Mucosa of rectum (tissue), 2 donors: ENCODE data around the gene GAS6.

ENCODE experiments used
- H3K27ac ChIP-seq, 2 donors: one replicate each; pipeline ENCODE4 v1.7.0; 2013; ENCODE audit warnings: inconsistent platforms in 2 of 2, low read depth in 2 of 2, low read length in 2 of 2
- H3K27me3 ChIP-seq, 2 donors: one replicate each; pipeline ENCODE4 v1.7.0; 2013; ENCODE audit warnings: low read length in 2 of 2; ENCODE audit not compliant: control insufficient read depth in 2 of 2, insufficient read depth in 2 of 2
- H3K36me3 ChIP-seq, 2 donors: one replicate each; pipeline ENCODE4 v1.7.0; 2013; ENCODE audit warnings: low read length in 2 of 2; ENCODE audit not compliant: control insufficient read depth in 2 of 2, insufficient read depth in 2 of 2
- H3K4me1 ChIP-seq, 2 donors: one replicate each; pipeline ENCODE4 v1.7.0; 2013; ENCODE audit warnings: low read length in 2 of 2, mild to moderate bottlenecking in 1 of 2; ENCODE audit not compliant: control insufficient read depth in 2 of 2, insufficient read depth in 2 of 2
- H3K4me3 ChIP-seq, 2 donors: one replicate each; pipeline ENCODE4 v1.7.0; 2013; ENCODE audit warnings: low read length in 2 of 2
- H3K9ac ChIP-seq, 2 donors: one replicate each; pipeline ENCODE4 v1.7.0; 2013; ENCODE audit warnings: low read length in 2 of 2, low read depth in 1 of 2, mild to moderate bottlenecking in 1 of 2
- H3K9me3 ChIP-seq, 2 donors: one replicate each; pipeline ENCODE4 v1.7.0; 2013; ENCODE audit warnings: low read length in 2 of 2; ENCODE audit not compliant: control insufficient read depth in 2 of 2
- donor health status: healthy.
- donor health status: Normal muscosa, but diverticular disease.

GAS6 gene

DNA sequence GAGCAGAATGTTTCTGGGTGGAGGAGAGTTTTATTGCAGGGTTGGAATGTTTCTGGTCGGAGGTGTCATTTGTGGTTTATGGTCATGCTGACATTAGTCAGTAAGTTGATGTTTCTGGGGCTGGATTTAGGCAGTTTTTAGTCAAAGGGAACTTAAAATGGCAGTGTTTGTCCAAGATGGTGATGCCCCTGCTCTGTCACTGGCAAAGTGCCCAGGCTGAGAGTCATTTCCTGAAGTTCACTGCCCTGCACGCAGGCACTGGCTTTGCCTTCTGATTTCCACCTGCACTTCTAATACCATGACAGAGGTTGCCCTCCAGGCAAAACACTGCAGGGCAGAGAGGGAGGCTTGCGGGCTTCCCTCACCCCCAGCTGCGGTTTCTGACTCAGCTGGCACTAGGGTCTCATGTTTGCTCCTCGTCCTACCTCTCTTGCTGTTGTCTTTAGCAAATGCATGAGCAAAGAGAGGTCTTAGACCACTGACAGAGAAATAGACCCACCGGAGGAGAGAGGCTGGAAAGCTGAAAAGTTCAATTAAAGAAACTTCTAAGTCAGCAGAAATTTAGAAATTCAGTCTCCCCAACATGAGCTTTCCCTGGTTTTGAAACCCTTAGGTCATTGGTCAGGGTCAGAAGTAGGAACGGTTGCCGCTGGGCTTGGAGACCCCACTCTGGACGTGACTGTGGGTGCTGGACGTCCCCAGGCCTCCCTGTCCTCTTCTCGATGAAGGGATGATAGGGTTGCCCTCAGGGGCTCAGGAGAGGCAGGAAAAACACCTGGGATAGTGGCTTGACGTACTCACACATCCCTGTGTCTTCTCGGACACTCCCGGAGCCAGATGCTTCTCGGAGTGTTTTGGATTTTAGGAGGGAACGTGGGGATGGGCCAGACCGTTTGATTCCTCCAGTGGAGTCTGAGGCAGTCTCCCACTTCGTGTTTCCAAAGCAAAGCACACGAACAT, 78.5 kb downstream of the GAS6 start:
- Histone ChIP-seq H3K4me1 (no peaks in the 10 kb centered on the region), H3K27me3 (peaks cover 0 to 9% of the 10 kb centered on the region in 2 donors), H3K9me3 (no peaks in the 10 kb centered on the region), H3K4me3 (no peak overlapping the region), H3K36me3 (no peaks in the 10 kb centered on the region), H3K9ac (no peak overlapping the region), H3K27ac (no peak overlapping the region)

GRCh38 chr13:113784645-113785024, 79.2 kb downstream of the GAS6 start:
- Histone ChIP-seq H3K36me3 (no peaks in the 10 kb centered on the region), H3K9ac (no peak overlapping the region), H3K4me1 (no peaks in the 10 kb centered on the region), H3K4me3 (no peak overlapping the region), H3K9me3 (no peaks in the 10 kb centered on the region), H3K27ac (no peak overlapping the region), H3K27me3 (peaks cover 0 to 9% of the 10 kb centered on the region in 2 donors)

DNA sequence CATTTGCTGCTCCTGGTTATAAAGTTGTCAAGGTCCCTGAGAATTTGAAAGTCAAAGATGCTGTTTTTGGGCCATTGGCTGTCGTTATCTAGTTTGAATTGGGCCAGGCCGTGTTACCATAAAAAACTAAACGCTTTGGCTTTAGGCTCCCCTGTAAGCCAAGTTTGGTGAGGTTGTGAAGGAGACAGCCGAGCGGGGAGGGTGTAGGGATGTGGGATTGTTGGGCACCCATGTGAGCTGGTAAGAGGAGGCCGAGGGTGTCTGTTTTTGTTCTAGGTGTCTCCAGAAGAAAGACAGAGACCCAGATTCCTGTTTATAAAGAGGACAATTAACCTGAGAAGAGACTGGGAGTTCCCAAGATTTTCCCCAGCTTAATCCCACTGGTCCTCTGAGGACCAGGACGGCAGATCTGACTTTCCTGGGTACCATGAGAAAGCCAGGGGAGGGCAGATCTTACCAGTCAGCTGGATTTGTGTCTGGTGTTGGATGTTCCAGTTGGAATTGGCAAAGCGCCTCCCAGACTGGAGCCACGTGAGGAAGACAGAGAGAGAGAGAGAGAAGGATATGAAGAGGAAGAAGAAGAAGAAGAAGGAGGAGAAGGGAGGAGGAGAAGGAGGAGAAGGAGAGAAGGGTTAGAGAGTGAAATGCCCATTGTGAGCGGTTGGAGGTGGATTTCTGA, 79.8 kb downstream of the GAS6 start:
- Histone ChIP-seq H3K4me3 (no peak overlapping the region), H3K36me3 (no peaks in the 10 kb centered on the region), H3K4me1 (no peaks in the 10 kb centered on the region), H3K27ac (no peak overlapping the region), H3K27me3 (peaks cover 0 to 6% of the 10 kb centered on the region in 2 donors), H3K9me3 (no peaks in the 10 kb centered on the region), H3K9ac (no peak overlapping the region)

GRCh38 chr13:113783200-113783881, 80.5 kb downstream of the GAS6 start:
- H3K4me3 ChIP-seq, result no peak overlapping the region
- H3K9me3 ChIP-seq, result no peaks in the 10 kb centered on the region
- H3K27ac ChIP-seq, result no peak overlapping the region
- H3K27me3 ChIP-seq, result peaks cover 0 to 4% of the 10 kb centered on the region in 2 donors
- H3K36me3 ChIP-seq, result no peaks in the 10 kb centered on the region
- no peak overlapping the region for H3K9ac ChIP-seq
- H3K4me1 ChIP-seq, result no peaks in the 10 kb centered on the region

DNA sequence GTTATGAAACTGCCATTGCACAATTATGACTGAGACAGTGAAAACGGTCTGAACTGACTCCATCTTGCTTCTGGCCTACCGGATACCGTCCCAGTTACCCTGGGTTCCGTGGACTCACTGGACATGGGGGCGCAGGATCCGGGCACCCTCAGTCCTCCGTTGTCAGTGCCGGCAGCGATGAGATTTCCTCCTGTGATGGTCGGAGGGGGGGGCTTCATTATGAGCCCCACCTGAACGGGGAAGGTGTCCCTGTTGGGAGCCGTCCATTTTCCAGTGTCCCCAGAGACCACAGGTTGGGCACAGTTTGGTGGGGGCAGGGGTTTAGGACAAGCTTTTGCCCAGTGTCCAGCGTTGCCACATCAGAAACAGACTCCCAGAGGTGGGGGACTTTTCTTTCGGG, 81.4 kb downstream of the GAS6 start:
- no peaks in the 10 kb centered on the region for H3K36me3 ChIP-seq
- no peaks in the 10 kb centered on the region for H3K9me3 ChIP-seq
- peaks cover 0 to under 1% of the 10 kb centered on the region in 2 donors for H3K27me3 ChIP-seq
- H3K9ac ChIP-seq, result no peak overlapping the region
- no peaks in the 10 kb centered on the region for H3K4me1 ChIP-seq
- no peak overlapping the region for H3K27ac ChIP-seq
- no peak overlapping the region for H3K4me3 ChIP-seq

- Histone ChIP-seq H3K9me3 (no peaks in the 10 kb centered on the region), H3K27me3 (peaks cover 0 to 4% of the 10 kb centered on the region in 2 donors), H3K4me1 (no peaks in the 10 kb centered on the region), H3K4me3 (no peak overlapping the region), H3K36me3 (no peaks in the 10 kb centered on the region), H3K27ac (no peak overlapping the region), H3K9ac (no peak overlapping the region)
Measured at GRCh38 chr13:113781571-113781970, 82.3 kb downstream of the GAS6 start.

DNA sequence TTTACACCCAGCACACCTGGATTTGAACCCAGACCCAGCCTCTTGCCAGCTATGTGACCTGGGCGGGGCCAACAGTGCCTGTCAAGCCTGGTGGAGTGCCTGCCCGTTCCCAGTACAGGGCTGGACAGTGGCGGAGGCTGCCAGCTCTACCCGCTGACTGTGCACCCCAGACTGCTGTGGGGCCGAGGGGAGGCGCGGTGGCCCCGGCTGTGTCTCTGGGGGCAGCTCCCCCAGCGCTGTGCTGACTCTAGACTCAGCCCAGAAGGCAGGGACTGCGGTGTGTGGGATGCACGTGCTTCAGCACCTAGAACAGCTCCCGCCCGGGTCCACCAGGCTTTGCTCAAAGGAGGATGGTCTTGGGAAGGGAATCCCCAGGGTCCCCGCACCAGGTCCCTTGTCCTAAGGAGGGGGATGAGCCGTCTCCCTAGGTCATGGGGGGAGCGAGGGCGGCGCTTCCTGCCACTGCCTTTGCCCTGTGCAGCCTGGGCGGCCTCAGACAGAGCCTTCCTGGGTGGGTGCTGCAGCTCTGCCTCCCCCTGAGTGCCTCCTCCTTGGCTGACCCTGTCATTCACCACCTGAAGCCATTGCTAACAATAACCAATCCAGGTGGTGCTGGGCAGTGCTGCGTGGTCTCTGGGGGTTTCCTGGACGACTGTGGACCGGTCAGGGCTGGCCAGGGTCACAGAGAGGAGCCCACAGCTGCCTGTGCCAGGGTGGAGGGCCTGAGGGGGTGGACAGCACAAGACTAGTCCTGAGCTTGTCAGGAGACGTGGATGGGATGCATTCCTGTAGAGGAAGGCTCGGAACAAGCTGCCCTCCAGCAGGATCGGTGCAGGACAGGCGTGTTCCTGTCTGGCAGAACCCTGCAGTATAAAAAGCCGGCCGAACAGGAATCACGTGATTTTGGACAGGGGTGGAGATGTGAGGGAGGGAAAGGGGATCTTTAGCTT, 86.3 kb downstream of the GAS6 start:
- H3K36me3 ChIP-seq, result no peaks in the 10 kb centered on the region
- H3K4me1 ChIP-seq, result no peaks in the 10 kb centered on the region
- H3K27me3 ChIP-seq, result peaks cover 0 to 4% of the 10 kb centered on the region in 2 donors
- no peak overlapping the region for H3K4me3 ChIP-seq
- no peaks in the 10 kb centered on the region for H3K9me3 ChIP-seq
- H3K27ac ChIP-seq, result no peak overlapping the region
- no peak overlapping the region for H3K9ac ChIP-seq

DNA sequence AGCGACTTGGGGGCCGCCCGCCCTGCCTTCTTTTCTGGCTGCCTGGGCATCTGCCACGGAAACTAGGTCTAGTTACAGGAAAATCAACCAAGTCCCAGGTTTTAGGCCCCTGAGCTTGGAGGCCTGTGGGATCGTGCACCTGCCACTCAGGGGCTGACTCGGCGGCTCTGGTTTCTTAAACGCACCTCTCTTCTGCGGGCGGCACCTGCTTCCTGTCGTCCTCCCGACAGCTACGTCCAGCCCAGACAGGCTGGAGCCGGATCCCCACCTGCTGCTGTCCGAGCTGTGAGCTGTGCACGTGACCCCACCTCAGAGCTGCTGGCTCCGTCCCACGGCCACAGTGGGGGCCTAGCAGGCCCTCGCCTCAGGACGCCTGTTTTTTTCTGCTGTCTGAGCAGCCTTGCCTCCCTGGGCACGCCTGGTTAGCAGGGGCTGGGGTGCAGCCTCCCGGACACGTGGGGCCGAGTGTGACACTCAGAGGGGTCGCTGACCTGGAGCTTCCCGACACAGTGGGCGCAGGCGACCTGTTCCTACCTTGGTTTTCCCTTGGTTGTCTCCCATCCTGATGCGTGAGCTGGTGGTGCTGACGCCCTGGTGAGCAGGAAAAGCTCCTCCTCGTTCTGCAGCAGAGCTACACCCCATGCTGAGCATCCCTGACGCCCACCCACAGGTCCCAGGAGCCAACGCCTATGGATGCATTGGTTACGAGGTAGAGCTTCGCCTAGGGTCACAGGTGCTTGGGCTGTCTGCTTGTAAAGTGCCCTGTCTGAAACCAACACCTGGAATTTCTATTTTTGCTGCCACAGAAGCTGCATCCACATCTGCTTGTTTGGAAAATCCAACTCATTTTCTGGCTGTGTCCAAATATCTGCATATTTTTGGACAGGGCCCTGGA, 87.4 kb downstream of the GAS6 start:
- Histone ChIP-seq H3K27me3 (peaks cover 0 to 4% of the 10 kb centered on the region in 2 donors), H3K9me3 (no peaks in the 10 kb centered on the region), H3K4me1 (no peaks in the 10 kb centered on the region), H3K4me3 (no peak overlapping the region), H3K36me3 (no peaks in the 10 kb centered on the region), H3K27ac (no peak overlapping the region), H3K9ac (no peak overlapping the region)
